ENCODE measurements around the gene LARGE1. TPM values are rescaled to one million over a fixed set of nuclear protein-coding genes. Genes with fewer than 3 reads are reported as not detected.

LARGE1 gene
- total and polyA plus RNA-seq, 9 of the 15 experiments (the other 6 are each of a cell fraction or from before 2014, with no cell fraction given): 0.01 to 0.66 (median 0.14) TPM; not detected in 2

DNA sequence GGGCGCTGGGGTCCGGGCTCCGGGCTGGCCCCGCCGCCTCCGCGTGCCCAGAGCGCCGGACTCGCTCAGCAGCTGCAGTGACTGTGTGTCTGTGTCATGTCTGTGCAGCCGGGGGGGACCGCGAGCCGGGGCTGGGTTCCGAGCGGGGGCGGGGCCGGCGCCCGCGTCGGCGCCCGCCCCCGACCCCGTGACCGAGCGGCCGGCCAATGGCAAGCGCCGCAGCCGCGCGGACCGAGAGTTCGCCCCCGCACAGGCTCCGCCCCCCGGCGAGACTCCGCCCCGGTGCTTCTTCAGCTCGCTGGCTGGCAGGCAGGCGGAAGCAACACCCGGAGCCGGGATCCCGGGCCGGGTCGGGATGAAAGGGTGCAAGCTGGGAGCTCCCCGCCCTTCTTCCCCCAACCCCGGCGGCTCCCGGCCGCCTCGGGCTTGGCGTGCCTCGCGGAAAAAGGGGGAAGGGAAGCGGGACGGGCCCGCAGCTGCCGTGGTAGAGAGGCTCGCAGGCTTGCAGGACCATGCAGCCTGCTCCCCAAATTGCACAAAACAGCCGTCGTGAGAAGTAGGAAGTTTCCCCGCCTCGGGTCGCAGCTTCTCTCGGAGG, 750 bp upstream of the LARGE1 start (continued):
- TF ChIP-seq E2F6 (IDR thresholded peaks at IDR 0.05; ENCODE audit: borderline replicate concordance in 1 of 2, extremely low read depth in 1 of 2, insufficient read depth in 1 of 2, insufficient read length in 1 of 2, low read depth in 1 of 2, low read length in 1 of 2, poor library complexity in 1 of 2, severe bottlenecking in 1 of 2) (peak in 1 of 2 experiments; percentile 65), SETDB1 (IDR thresholded peaks at IDR 0.05; ENCODE audit: low read length) (no peak), EGR1 (conservative IDR thresholded peaks at IDR 0.05) (peak; percentile 69), ARID3A (IDR thresholded peaks at IDR 0.05; ENCODE audit: borderline replicate concordance, low read depth, low read length) (no peak), ZNF3 (CRISPR knock-in tag; IDR thresholded peaks at IDR 0.05) (no peak), HMGN3 (IDR thresholded peaks at IDR 0.05; ENCODE audit: borderline replicate concordance, extremely low read depth, insufficient read length, low read depth, low read length) (peak; percentile 48), HDAC2 (IDR thresholded peaks at IDR 0.05) (no peak), CXXC5 (CRISPR knock-in tag; IDR thresholded peaks at IDR 0.05) (peak; percentile 57), ATF1 (CRISPR knock-in tag; IDR thresholded peaks at IDR 0.05) (no peak), ATF1 (tag; IDR thresholded peaks at IDR 0.05) (no peak), VEZF1 (CRISPR knock-in tag; IDR thresholded peaks at IDR 0.05) (peak; percentile 64; the same call in 1 of the 2 replicates), NFE2 (IDR thresholded peaks at IDR 0.05; ENCODE audit: low read depth) (no peak), CTBP1 (IDR thresholded peaks at IDR 0.05; ENCODE audit: borderline replicate concordance) (0 out of 2 replicates have a peak, but pooled peaks have one; percentile 37)
- TF ChIP-seq, protein P1, sequence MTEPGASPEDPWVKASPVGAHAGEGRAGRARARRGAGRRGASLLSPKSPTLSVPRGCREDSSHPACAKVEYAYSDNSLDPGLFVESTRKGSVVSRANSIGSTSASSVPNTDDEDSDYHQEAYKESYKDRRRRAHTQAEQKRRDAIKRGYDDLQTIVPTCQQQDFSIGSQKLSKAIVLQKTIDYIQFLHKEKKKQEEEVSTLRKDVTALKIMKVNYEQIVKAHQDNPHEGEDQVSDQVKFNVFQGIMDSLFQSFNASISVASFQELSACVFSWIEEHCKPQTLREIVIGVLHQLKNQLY (CRISPR knock-in tag; conservative IDR thresholded peaks at IDR 0.05): no peak

All from K562 (cell line).